K562 (cell line): ENCODE data around the gene CEP250. TPM values are rescaled to one million over a fixed set of nuclear protein-coding genes. Genes with fewer than 3 reads are reported as not detected.
A peak's percentile ranks its signal among the peaks of the same experiment; 100 is the strongest.

Experiments
- ATAC-seq: fragments of 200-7000 bp; cut with Tn5 transposase; 3 replicates; pipeline ENCODE4 v1.9.1; 2020; ENCODE audit warnings: moderate library complexity
- BruUV-seq: library from RNA; stranded (reverse); fragments of 400-500 nt; replicated peaks from 2 replicates; lab custom pipeline; 2021; lab: Mats Ljungman, UMichigan
- CTCF ChIA-PET: fragments of 300-600 bp; formaldehyde crosslinking; extraction: SDS; loops from one replicate; lab custom pipeline; 2021; ENCODE audit warnings: low intra/inter-chr PET ratio; lab: Yijun Ruan, JAX
- POLR2A ChIA-PET: fragments of 300-600, 350-650 bp; sonication (Branson Sonifier 250); formaldehyde crosslinking; extraction: SDS; loops from one replicate; lab custom pipeline; 2021; ENCODE audit warnings: antibody characterized with exemption, inconsistent platforms; lab: Yijun Ruan, JAX
- DNase-seq, 4 experiments: peaks; one replicate each; pipeline versions ENCODE4 v3.0.0 to v3.0.0-alpha.2; 2011 to 2018; ENCODE audit warnings: low spot score in 3 of 4, mixed read lengths in 3 of 4; ENCODE audit errors: extremely low read depth in 1 of 4
- FAIRE-seq: peaks from 2 replicates; lab custom pipeline; 2011; peaks lifted over from hg19 to GRCh38; lab: Jason Lieb, UNC
- H2AFZ ChIP-seq: 2 replicates; pipeline ENCODE4 v1.6.0; 2011; ENCODE audit warnings: low read depth, low read length, control low read depth, inconsistent platforms
- H3K27ac ChIP-seq: fragments of 200-600 bp; 3 replicates; pipeline ENCODE4 v1.8.0; 2011; ENCODE audit warnings: low read depth, mild to moderate bottlenecking, control low read depth, inconsistent platforms, low read length, moderate library complexity, mixed read lengths; ENCODE audit errors: extremely low read depth
- H3K27me3 ChIP-seq, 2 experiments: fragments of 300-600 bp in 1 of 2; 2 replicates in 1 of 2; 3 replicates in 1 of 2; pipeline versions ENCODE4 v1.6.0 to v1.8.0; 2011; ENCODE audit warnings: inconsistent platforms in 2 of 2, low read length in 2 of 2, mild to moderate bottlenecking in 1 of 2, mixed read lengths in 1 of 2, moderate library complexity in 1 of 2; ENCODE audit not compliant: control insufficient read depth in 2 of 2, insufficient read depth in 2 of 2
- H3K36me3 ChIP-seq: fragments of 300-600 bp; 3 replicates; pipeline ENCODE4 v1.8.0; 2011; ENCODE audit warnings: mild to moderate bottlenecking, low read length, inconsistent platforms; ENCODE audit not compliant: control insufficient read depth, insufficient read depth
- H3K4me1 ChIP-seq, 2 experiments: fragments of 200-600 bp in 1 of 2; replicated peaks in 1 of 2; 2 replicates in 1 of 2; 3 replicates in 1 of 2; pipeline versions ENCODE4 v1.5.1 to v1.8.0; 2011; ENCODE audit warnings: inconsistent platforms in 2 of 2, low read length in 2 of 2, mild to moderate bottlenecking in 1 of 2, mixed read lengths in 1 of 2, moderate library complexity in 1 of 2; ENCODE audit not compliant: control insufficient read depth in 2 of 2, insufficient read depth in 2 of 2
- H3K4me2 ChIP-seq: 2 replicates; pipeline ENCODE4 v1.6.1; 2011; ENCODE audit warnings: low read length, control low read depth, inconsistent platforms, mixed read lengths; ENCODE audit not compliant: insufficient read depth
- H3K4me3 ChIP-seq: fragments of 200-600 bp; sonication (generic), shearing (Covaris generic); 2 replicates; pipeline ENCODE4 v1.5.1; 2016; ENCODE audit warnings: control low read depth, inconsistent platforms
- H3K79me2 ChIP-seq: fragments of 200-600 bp; 3 replicates; pipeline ENCODE4 v1.8.0; 2011; ENCODE audit warnings: low read length, inconsistent platforms; ENCODE audit not compliant: control insufficient read depth, insufficient read depth
- H3K9ac ChIP-seq, 2 experiments: 2 replicates each; pipeline versions ENCODE4 v1.6.0 to v1.6.1; 2011; ENCODE audit warnings: low read depth in 2 of 2, low read length in 2 of 2, control low read depth in 1 of 2, inconsistent platforms in 1 of 2, mild to moderate bottlenecking in 1 of 2, mixed read lengths in 1 of 2; ENCODE audit not compliant: insufficient read depth in 1 of 2
- H3K9me1 ChIP-seq: one replicate; pipeline ENCODE4 v1.6.0; 2011; ENCODE audit warnings: inconsistent platforms, mild to moderate bottlenecking, low read length, moderate library complexity; ENCODE audit not compliant: control insufficient read depth, insufficient read depth
- H3K9me3 ChIP-seq: replicated peaks from 2 replicates; pipeline ENCODE4 v1.5.1; 2011; ENCODE audit warnings: low read depth, low read length, inconsistent platforms; ENCODE audit not compliant: control insufficient read depth, insufficient read depth
- H4K20me1 ChIP-seq: replicated peaks from 2 replicates; pipeline ENCODE4 v1.6.1; 2011; ENCODE audit warnings: low read length, inconsistent platforms, mixed read lengths; ENCODE audit not compliant: control insufficient read depth, insufficient read depth
- ATF7 ChIP-seq: fragments of 450-650 bp; IDR thresholded peaks from 2 replicates; pipeline ENCODE4 v1.7.1; 2014; ENCODE audit warnings: mild to moderate bottlenecking, moderate library complexity
- CEBPG ChIP-seq, 3 experiments: fragments of 200-800 bp in 1 of 3; sonication (Bioruptor generic) in 1 of 3; sonication (generic) in 1 of 3; formaldehyde crosslinking in 1 of 3; IDR thresholded peaks in 2 of 3; conservative IDR thresholded peaks in 1 of 3; 2 replicates each; pipeline versions ENCODE4 v1.6.1 to v1.8.0; 2016 to 2022; ENCODE audit warnings: missing compliant biosample characterization in 2 of 3, missing genetic modification characterization in 2 of 3, mild to moderate bottlenecking in 1 of 3, missing genetic modification reagents in 1 of 3
- HCFC1 ChIP-seq: IDR thresholded peaks from 2 replicates; pipeline ENCODE4 v1.6.1; 2012; ENCODE audit warnings: low read depth, low read length, improper control_type of control experiment
- HDAC1 ChIP-seq, 2 experiments: fragments of 450-650 bp; IDR thresholded peaks; 2 replicates each; pipeline ENCODE4 v1.6.1; 2016 to 2017; ENCODE audit warnings: inconsistent platforms in 1 of 2, mild to moderate bottlenecking in 1 of 2, moderate library complexity in 1 of 2
- KAT2B ChIP-seq: IDR thresholded peaks from one replicate; pipeline ENCODE4 v1.6.1; 2012; ENCODE audit warnings: low read depth, mild to moderate bottlenecking, control low read depth, inconsistent platforms, low read length, moderate library complexity
- MTA1 ChIP-seq: fragments of 450-650 bp; IDR thresholded peaks from 2 replicates; pipeline ENCODE4 v1.6.1; 2017; ENCODE audit warnings: borderline replicate concordance
- SRF ChIP-seq, 2 experiments: fragments of 250-450, 450-650 bp in 1 of 2; sonication (Bioruptor Pico) in 1 of 2; sonication (generic) in 1 of 2; formaldehyde crosslinking; IDR thresholded peaks; 2 replicates each; pipeline versions ENCODE4 v1.5.0 to v1.5.1; 2020 to 2022; ENCODE audit warnings: mild to moderate bottlenecking in 1 of 2, missing genetic modification reagents in 1 of 2
- WGBS: fragments of 100-300 bp; shearing (Covaris generic); methylation state at CpG from one replicate; pipeline ENCODE4 v1.1.6; 2016; ENCODE audit warnings: low coverage, mixed read lengths; ENCODE audit not compliant: insufficient coverage; ENCODE audit errors: missing lambda C conversion rate; 5-methylcytosine and 5-hydroxymethylcytosine counted together
- in situ Hi-C: fragments of 300-500 bp; cut with MboI; formaldehyde crosslinking; loops from 4 replicates; pipeline ENCODE4 v1.15.0; 2018; ENCODE audit warnings: inconsistent platforms, mixed read lengths
- intact Hi-C: fragments of 100-400 bp; cut with micrococcal nuclease; formaldehyde crosslinking; loops from 2 replicates; pipeline ENCODE4 v1.14.2; 2022
- polyA plus RNA-seq, 8 experiments: library from polyadenylated mRNA; depleted of rRNA in 4 of 8; stranded (reverse) in 5 of 8; unstranded in 3 of 8; fragments of >200 nt; fragmentation: Nextera tagmentation in 2 of 8; fragmentation: Illumina TruSeq in 1 of 8; extraction: Ambion mirVana in 2 of 8; extraction: Trizol in 1 of 8; gene quantifications; 2 replicates each; pipeline versions ENCODE4 v1.2.1 to v1.2.3, GENCODE V29; 2011 to 2014; ENCODE audit warnings: inconsistent platforms in 1 of 8, missing spikeins in 1 of 8
- total RNA-seq, 7 experiments: library from RNA; depleted of rRNA in 6 of 7; stranded (reverse); fragments of >200 nt in 6 of 7; fragmentation: Illumina TruSeq in 2 of 7; extraction: Trizol in 2 of 7; gene quantifications; 2 replicates each; pipeline versions ENCODE4 v1.2.1 to v1.2.3, GENCODE V29; 2011 to 2021; ENCODE audit warnings: low replicate concordance in 1 of 7
- TF ChIP-seq, protein P1 (sequence below), 2 experiments: fragments of 450-650 bp in 1 of 2; sonication (generic) in 1 of 2; formaldehyde crosslinking in 1 of 2; IDR thresholded peaks in 1 of 2; conservative IDR thresholded peaks in 1 of 2; 2 replicates each; pipeline versions ENCODE4 v1.6.1 to v1.8.1; 2016 to 2023; ENCODE audit warnings: mild to moderate bottlenecking in 2 of 2, moderate library complexity in 2 of 2, inconsistent platforms in 1 of 2, missing genetic modification reagents in 1 of 2
- TF ChIP-seq, protein P2 (sequence below), 2 experiments: fragments of 450-650 bp in 1 of 2; IDR thresholded peaks; 2 replicates each; pipeline ENCODE4 v1.6.1; 2011 to 2017; ENCODE audit warnings: low read depth in 2 of 2, antibody characterized with exemption in 1 of 2, borderline replicate concordance in 1 of 2, low read length in 1 of 2, mild to moderate bottlenecking in 1 of 2, mixed read lengths in 1 of 2; ENCODE audit not compliant: control insufficient read depth in 1 of 2
- TF ChIP-seq, protein P3 (sequence below): sonication (generic); formaldehyde crosslinking; IDR thresholded peaks from 2 replicates; pipeline ENCODE4 v1.4.0; 2020; ENCODE audit warnings: mild to moderate bottlenecking, missing genetic modification reagents

CEP250 gene
- total and polyA plus RNA-seq, 9 of the 15 experiments (the other 6 are each of a cell fraction or from before 2014, with no cell fraction given) = 2.5 to 41.9 (median 20.5) TPM

DNA sequence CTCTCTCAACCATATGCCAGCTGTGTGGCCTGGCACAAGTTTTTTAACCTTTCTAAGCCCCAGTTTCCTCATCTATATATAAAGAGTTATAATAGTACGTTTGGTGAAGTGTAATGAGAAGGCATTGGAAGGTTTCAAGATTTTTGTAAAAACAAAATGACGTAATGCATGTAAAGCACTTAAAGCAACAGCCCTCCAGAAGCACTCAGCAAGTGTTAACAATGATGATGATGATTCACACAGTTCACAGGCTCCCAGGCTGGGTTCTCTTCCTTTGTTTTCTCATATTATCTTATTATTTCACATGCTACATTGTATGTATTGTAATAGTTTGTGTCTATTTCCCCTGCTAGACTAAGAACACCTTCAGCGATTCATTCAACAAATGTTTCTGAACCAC, 6.2 kb downstream of the CEP250 start:
- Histone ChIP-seq H3K27ac (peak overlapping the region; percentile 52), H3K36me3 (peaks cover 61% of the 10 kb centered on the region), H3K4me2 (peak overlapping the region; percentile 45; the same call in 1 of the 2 replicates)
- DNase-seq = no peak
- intact Hi-C loops = loop anchor here (10.0 kb wide), 2 partner anchors 153 to 423 kb away; partner anchors contain the start of gene SPAG4
- TF ChIP-seq, protein P1, sequence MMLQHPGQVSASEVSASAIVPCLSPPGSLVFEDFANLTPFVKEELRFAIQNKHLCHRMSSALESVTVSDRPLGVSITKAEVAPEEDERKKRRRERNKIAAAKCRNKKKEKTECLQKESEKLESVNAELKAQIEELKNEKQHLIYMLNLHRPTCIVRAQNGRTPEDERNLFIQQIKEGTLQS (IDR thresholded peaks at IDR 0.05) = peak; percentile 82
- TF ChIP-seq, protein P1 (CRISPR knock-in tag; conservative IDR thresholded peaks at IDR 0.05) = no peak
- TF ChIP-seq KAT2B (no peak), HCFC1 (no peak), HDAC1 (IDR thresholded peaks at IDR 0.05) (no peak), ATF7 (peak; percentile 92), SRF (CRISPR knock-in tag; IDR thresholded peaks at IDR 0.05) (no peak), CEBPG (CRISPR knock-in tag; IDR thresholded peaks at IDR 0.05) (no peak), CEBPG (tag; conservative IDR thresholded peaks at IDR 0.05 in 1 of 2, IDR thresholded peaks at IDR 0.05 in 1 of 2) (peak in 1 of 2 experiments; percentile 41; a peak in 1 of 4 replicates), MTA1 (no peak)
- TF ChIP-seq, protein P2, sequence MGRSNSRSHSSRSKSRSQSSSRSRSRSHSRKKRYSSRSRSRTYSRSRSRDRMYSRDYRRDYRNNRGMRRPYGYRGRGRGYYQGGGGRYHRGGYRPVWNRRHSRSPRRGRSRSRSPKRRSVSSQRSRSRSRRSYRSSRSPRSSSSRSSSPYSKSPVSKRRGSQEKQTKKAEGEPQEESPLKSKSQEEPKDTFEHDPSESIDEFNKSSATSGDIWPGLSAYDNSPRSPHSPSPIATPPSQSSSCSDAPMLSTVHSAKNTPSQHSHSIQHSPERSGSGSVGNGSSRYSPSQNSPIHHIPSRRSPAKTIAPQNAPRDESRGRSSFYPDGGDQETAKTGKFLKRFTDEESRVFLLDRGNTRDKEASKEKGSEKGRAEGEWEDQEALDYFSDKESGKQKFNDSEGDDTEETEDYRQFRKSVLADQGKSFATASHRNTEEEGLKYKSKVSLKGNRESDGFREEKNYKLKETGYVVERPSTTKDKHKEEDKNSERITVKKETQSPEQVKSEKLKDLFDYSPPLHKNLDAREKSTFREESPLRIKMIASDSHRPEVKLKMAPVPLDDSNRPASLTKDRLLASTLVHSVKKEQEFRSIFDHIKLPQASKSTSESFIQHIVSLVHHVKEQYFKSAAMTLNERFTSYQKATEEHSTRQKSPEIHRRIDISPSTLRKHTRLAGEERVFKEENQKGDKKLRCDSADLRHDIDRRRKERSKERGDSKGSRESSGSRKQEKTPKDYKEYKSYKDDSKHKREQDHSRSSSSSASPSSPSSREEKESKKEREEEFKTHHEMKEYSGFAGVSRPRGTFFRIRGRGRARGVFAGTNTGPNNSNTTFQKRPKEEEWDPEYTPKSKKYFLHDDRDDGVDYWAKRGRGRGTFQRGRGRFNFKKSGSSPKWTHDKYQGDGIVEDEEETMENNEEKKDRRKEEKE (IDR thresholded peaks at IDR 0.05; ENCODE audit: borderline replicate concordance in 1 of 2, control insufficient read depth in 1 of 2, low read depth in 2 of 2, low read length in 1 of 2) = no peak
- TF ChIP-seq, protein P3, sequence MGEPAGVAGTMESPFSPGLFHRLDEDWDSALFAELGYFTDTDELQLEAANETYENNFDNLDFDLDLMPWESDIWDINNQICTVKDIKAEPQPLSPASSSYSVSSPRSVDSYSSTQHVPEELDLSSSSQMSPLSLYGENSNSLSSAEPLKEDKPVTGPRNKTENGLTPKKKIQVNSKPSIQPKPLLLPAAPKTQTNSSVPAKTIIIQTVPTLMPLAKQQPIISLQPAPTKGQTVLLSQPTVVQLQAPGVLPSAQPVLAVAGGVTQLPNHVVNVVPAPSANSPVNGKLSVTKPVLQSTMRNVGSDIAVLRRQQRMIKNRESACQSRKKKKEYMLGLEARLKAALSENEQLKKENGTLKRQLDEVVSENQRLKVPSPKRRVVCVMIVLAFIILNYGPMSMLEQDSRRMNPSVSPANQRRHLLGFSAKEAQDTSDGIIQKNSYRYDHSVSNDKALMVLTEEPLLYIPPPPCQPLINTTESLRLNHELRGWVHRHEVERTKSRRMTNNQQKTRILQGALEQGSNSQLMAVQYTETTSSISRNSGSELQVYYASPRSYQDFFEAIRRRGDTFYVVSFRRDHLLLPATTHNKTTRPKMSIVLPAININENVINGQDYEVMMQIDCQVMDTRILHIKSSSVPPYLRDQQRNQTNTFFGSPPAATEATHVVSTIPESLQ (CRISPR knock-in tag) = no peak
- TF ChIP-seq, all 486 proteins: peak for 3
- ChIA-PET CTCF (no interaction called here), POLR2A (interaction anchor here (0.8 to 1.4 kb wide), 4 partner anchors 9 to 154 kb away, joined by 3 to 6 read pairs (median 3); partner anchors contain the start of gene SPAG4)
- Histone ChIP-seq H3K27me3 (no peaks in the 10 kb centered on the region), H3K79me2 (peaks cover 19% of the 10 kb centered on the region), H3K4me1 (peaks cover 22 to 27% of the 10 kb centered on the region in 2 experiments), H3K9me3 (no peaks in the 10 kb centered on the region), H3K9me1 (no peaks in the 10 kb centered on the region), H3K4me3 (no peak overlapping the region), H3K9ac (no peak overlapping the region), H2AFZ (no peak overlapping the region), H4K20me1 (no peaks in the 10 kb centered on the region; the same call in 1 of the 2 replicates)
- FAIRE-seq = no peak
- BruUV-seq = no TSS peak
- in situ Hi-C loops = no loop called here
- WGBS = 46% methylated on average over 3 of the region's 3 CpGs
- ATAC-seq = no peak
